Hematopoietic multipotent progenitor cell treated with erythropoietin and hydrocortisone succinate and interleukin-3 and kit ligand, for 6 days (in vitro differentiated cells): ENCODE measurements around the gene TRIM38.
A peak's percentile ranks its signal among the peaks of the same experiment; 100 is the strongest.
"Not testable (repeated sequence)": the region's sequence is repeated elsewhere in the genome, so short reads cannot be mapped to it uniquely, and the experiment has no call there.

Source experiments
- DNase-seq: peaks from one replicate; pipeline ENCODE4 v3.0.0-alpha.2; 2015

TRIM38 gene

DNA sequence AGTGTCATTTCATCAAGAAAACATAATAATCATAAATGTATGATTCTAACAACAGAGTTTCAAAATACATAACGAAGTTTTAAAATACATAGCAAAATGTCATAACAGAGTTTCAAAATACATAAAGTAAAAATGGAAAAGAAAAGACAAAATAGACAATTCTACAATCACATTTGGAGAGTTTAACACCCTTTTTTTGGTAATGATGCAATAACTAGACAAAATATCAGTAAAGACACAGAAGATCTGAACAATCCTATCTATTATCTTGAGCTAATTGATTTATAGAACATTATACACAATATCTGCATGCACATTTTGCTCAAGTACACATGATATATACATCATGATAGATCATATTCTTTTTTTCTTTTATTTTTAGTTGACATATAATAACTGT is 18.7 kb upstream of the TRIM38 start:
- no peak for DNase-seq

DNA sequence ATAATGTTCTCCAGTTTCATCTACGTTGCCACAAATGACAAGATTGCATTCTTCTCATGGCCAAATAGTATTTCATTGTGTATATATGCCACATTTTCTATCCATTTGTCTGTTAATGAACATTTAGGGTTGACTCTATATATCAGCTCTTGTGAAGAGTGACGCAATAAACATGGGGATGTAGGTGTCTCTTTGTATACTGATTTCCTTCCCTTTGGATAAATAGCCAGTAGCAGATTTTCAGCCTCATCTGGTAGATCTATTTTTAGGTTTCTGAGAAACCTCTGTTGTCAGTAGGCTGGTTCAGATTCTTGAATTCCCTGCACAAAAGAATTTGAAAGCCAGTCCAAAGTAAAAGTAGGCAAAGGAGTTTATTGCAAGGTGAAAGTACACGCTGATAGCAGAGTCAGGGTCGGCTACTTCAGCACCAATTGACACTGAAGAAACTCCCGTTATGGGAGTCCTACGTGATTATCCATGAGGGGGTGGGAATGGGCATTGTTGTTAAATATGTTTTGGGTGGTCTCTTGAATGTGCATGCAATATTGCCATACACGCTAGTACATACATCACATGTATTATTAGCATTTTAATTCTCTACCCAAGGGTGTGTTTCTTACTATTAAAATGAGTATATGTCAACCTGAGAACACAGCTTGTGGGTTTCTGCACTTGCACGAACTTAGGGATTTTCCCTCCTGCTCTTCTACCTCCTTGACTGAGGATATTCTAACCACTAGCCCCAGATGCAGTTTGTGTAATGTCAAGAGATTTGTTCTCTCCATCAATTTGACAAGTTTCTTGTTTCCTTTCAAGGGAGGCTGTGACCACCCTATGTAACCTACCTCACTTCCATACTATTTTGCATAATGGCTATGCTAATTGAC is 17.7 kb upstream of the TRIM38 start:
- DNase-seq, result no peak

DNA sequence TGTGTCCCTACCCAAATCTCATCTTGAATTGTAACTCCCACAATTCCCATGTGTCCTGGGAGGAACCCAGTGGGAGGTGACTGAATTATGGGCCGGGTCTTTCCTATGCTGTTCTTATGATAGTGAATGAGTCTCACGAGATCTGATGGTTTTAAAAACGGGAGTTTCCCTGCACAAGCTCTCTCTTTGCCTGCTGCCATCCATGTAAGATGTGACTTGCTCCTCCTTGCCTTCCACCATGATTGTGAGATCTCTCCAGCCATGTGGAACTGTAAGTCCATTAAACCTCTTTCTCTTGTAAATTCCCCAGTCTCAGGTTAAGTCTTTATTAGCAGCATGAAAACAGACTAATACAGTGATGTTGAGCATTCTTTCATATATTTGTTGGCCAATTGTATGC is 16.9 kb upstream of the TRIM38 start:
- not testable (repeated sequence) for DNase-seq

DNA sequence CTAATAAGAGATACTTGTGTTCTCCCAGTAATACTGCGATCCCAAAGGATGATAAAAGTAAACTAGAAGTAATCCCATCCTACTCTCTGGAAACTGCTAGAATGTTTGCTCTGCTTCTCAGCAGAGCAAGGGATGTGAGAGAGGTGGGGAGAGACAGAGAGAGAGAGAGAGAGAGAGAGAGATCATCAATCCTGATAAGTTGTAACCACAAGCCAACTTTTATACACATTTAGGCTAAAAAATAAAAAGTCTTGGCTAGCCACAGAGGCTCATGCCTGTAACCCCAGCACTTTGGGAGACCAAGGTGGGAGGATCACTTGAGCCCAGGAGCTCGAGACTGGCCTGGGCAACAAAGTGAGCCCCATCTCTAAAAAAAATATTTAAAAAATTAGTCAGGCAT is 16.0 kb upstream of the TRIM38 start:
- DNase-seq, result no peak

DNA sequence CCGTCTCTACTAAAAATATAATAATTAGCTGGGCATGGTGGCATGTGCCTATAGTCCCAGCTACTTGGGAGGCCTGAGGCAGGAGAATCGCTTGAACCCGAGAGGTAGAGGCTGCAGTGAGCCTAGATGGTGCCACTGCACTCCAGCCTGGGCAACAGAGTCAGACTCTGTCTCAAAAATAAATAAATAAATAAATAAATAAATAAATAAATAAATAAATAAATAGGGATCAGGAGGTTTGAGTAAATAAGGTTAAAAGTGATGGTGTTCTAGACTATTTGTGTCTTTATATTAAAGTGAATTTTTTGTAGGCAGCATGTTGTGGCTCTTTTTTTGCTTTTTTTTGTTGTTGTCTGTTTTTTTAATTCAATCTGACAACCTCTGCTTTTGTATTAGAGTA is 15.1 kb upstream of the TRIM38 start:
- not testable (repeated sequence) for DNase-seq

DNA sequence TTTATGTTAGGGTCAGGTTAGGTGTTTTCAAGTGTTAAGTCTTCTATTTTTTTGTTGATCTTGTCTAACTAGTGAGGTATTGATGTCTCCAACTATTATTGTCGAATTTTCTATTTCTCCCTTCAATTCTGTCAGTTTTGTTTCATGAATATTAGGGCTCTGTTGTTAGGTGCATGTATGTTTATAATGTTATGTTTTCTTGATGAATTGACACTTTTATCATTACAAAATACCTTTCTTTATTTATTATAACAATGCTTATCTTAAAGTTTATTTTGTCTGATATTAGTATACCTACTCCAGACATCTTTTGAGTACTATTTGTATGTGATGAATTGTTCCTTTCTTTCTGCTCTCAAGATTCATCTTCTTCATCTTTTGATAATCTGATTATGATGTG is 12.9 kb upstream of the TRIM38 start:
- no peak for DNase-seq

DNA sequence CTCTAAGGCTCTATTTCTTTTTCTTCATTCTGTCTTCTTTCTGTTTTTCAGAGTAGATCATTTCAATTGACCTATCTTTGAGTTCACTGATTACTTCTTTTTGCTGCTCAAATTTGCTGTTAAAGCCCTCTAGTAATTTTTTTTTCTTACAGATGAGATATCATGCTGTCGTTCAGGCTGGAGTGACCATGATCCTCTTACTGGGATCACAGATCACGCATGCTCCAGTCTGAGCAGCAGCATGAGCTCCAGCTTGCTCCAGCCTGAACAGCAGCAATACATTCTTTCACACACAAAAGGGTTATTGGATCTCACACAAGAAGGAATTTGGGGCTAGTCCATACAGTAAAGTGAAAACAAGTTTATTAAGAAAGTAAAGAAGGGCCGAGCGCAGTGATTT is 12.3 kb upstream of the TRIM38 start:
- no peak for DNase-seq

DNA sequence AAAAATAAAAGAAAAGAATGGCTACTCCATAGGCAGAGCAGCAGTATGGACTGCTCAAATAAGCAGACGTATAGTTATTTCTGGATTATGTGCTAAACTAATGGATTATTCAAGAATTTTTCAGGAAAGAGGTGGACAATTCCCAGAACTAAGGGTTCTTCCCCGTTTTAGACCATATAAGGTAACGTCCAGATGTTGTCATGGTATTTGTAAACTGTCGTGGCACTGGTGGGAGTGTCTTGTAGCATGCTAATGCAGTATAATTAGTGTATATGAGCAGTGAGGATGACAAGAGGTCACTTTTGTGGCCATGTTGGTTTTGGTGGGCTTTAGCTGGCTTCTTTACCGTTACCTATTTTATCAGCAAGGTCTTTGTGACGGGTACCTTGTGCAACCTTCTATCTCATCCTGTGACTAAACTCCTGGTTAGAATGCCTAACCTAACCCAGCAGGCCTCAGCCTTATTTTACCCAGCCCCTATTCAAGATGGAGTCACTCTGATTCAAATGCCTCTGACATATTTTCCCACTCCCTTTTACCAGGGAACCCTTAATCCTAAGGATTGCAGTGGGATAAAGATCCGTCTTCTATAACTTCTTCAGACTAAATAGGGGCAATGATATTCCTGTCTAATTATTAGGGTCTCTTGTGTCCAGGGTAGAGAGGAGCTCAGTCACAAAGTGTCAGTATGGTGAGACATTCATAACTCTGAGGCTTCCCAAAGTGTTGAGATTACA is 11.1 kb upstream of the TRIM38 start:
- no peak for DNase-seq

DNA sequence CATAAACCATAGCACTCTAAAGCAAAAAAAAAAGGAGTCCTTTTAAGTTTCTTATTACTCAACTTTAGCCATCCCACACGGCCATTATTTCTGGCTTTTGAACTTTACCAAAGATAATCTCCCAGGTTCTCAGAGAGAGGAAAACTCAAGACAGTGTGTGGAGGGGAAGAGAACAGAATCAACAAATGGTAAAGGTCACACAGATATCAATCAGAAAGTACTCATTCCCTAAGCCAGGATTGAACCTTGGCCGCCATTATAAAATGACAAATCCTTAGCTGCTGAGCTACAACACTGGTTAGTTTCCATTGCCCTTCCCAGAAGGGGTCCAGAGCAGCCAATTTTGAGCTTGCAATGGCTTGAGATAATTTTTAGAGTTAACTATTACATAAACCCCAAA is 10.1 kb upstream of the TRIM38 start:
- no peak for DNase-seq

DNA sequence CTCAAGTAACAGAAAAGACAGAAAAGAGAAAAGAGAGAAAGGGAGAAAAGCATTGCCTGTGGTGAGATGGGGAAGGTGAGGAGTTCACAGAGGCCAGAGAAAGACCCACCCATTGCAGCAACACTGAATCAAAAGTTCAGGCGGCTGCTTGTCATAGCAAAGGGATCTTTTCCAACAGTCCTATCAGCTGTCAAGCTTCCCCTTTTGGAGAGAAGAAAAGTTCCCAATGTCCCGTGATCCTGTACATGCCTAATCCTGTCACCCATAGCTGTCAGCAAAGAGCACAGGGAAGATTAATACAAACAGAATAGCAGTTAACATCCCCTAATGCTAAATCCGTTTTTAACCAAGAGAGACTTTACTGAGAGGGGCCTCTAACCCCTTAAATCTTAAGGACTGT is 8.9 kb upstream of the TRIM38 start:
- DNase-seq, result no peak

DNA sequence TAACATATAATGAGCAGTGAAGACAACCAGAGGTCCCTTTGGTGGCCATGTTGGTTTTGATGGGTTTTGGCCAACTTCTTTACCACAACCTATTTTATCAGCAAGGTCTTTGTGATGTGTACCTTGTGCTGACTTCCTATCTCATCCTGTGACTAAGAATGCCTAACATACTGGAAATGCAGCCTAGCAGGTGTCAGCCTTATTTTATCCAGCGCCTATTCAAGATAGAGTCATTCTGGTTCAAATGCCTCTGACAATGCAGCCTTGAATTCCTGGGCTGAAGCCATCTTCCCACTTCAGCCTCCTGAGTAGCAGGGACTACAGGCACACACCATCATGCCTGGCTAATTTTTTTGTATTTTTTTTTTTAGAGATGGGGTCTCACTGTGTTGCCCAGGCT is 7.8 kb upstream of the TRIM38 start:
- no peak for DNase-seq

DNA sequence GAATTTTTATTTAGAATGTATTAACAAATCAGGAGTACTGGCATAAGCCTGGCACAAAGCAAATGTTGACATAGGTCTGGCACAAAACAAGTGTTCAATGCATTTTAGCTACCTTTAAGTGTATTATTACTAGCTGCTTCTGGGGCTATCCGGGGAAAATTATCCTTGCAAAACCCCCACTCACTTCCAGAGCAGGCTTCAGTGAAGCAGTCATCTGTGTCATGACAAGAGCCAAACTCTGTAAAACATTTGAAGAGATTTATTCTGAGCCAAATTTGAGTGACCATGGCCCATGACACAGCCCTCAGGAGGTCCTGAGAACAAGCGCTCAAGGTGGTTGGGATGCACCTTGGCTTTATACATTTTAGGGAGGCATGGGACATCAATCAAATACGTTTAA is 6.4 kb upstream of the TRIM38 start:
- no peak for DNase-seq

DNA sequence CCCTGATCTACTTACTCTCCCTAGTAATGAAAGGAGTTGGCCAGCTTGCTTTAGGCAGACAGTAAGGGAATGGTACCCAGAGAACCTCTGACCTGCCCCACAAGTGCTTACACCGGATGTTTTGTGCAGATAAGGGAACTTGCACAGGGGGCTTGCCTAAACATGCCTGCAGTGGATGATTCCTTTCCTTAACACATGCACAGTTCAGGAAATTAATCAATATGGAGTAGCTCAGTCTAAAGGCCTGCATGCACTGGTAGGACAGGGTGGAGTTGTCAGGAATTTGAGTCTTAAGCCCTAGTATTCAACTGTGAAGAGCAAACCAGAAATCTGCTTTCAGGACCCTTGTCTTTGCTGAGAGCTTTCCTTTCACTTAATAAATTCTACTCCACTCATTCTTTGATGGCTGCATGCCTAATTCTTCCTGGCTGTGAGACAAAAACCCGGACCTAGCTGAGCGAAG is 3.9 kb upstream of the TRIM38 start:
- peak; percentile 88 for DNase-seq

DNA sequence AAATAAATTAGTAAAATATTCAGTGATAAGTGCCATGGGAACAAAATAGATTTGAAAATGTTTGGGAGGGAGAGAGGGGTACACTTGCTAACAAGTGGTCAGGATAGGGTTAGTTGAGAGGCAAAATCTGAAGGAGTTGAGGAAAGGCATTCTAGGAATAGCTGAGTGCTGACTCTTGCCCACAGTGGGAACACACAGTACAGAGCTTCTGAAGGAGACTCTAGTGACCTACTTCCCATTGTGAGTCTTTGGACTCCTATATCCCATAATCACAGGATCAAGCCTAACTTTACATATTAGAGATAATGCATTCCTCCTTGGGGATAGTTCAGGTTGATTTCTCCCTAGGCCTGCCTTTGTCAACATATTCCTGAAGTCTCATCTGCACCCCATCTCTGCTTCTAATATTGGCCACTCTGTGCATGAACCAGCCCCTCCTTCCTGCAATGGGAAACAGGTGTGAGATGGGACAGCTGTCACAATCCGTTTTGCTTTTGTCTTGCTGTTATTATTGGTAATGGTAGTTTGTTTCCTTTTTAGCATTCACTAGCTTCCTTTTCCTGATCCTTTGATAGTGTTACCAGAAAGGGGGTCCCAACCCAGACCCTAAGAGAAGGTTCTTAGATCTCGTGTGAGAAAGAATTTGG is 2.6 kb upstream of the TRIM38 start:
- DNase-seq, result no peak

DNA sequence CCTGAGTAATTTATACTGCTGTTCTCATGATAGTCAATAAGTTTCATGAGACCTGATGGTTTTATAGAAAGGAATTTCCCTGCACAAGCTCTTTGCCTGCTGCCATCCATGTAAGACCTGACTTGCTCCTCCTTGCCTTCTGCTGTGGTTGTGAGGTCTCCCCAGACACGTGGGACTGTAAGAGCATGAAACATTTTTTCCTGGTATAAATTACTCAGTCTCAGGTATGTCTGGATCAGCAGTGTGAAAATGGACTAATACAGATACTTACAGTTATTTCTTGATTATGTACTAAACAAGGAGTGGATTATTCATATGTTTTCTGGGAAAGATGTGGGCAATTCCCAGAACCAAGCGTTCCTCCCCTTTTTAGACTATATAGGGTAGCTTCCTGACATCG is 1.9 kb upstream of the TRIM38 start:
- DNase-seq, result no peak

DNA sequence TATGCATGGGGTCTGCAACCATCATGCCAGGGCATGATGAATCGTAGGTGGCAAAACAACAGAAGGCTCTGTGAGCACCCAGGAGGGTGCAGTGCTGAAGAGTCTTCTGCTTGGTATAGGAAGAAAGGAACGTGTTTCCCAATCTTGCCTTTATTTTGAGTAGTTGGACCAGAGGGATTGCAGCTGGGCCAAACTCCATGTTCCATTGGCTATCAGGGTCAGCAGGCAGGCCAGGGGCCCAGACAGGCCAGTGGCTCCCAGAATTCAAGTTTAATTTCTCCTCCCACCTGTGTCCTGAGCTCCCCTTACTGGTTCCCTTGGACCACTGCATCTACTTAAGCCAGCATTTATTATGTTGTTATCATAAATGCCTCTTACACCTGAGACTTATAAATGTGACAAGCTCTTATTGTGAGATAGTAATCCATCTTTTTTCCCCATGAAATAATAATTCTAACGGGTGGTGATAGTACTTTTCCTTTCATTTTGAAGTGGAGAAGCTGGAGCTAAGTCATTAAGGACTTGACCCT is 918 bp upstream of the TRIM38 start:
- DNase-seq, result no peak

DNA sequence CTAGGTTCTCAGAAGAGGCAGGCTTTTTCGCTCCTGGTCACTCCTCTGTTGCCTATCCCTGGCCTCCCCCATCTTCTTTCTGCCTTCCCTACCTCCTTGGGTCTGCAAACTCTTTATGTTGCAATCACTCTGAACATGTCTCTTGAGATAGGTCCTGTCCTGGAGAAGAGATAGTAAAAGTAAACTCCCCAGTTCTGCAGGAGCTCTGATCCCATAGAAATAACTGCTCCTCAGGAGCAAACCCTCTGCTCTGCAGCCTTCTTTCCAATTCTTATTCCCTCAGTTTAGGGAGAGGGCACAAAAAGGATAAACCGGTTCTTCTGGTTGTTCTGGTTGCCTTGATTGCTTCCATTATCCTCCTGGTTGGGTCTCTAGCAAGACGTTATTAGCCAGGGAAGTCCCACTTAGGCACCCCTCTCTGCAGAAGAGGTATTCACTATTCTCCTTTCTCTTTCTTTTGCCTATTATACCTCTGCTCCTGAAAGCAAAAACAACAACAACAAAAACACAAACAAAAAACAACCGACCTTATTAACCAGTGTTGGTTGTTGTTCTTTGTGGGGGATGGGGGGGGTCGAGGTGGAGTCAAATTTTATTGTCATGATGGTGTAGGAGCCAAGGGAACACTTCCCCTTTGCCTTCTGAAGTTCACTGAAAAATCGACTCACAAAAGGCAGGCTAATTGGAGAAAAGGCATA is 973 bp downstream of the TRIM38 start:
- peak; percentile 47 for DNase-seq

DNA sequence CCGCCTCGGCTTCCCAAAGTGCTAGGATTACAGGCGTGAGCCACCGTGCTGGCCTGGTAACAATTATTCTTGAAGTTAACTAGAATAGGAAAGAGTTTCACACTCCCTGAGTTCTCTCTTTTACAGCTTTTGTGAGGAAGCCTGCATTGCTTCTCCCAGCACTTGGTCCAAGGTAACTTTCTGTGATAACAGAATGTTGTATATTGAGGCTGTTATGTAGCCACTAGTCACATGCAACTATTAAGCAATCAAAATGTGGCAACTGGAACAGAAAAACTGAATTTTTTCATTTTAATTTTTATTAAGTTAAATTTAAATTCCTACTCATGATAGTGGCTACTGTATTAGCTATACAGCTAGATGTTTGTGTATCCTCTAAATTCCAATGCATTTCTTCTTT is 2.5 kb downstream of the TRIM38 start:
- DNase-seq, result peak; percentile 19

DNA sequence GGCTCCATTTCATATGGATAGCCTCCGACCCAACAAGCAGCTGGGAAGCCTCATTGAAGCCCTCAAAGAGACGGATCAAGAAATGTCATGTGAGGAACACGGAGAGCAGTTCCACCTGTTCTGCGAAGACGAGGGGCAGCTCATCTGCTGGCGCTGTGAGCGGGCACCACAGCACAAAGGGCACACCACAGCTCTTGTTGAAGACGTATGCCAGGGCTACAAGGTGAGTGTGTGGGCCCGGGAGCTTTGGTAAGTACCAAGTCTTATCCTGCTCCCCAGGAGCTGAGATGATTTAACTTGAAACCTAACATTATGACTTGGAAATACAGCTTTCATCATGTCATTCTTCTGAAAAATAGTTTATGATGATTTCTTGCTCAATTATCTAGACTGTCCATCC is 4.1 kb downstream of the TRIM38 start:
- no peak for DNase-seq

DNA sequence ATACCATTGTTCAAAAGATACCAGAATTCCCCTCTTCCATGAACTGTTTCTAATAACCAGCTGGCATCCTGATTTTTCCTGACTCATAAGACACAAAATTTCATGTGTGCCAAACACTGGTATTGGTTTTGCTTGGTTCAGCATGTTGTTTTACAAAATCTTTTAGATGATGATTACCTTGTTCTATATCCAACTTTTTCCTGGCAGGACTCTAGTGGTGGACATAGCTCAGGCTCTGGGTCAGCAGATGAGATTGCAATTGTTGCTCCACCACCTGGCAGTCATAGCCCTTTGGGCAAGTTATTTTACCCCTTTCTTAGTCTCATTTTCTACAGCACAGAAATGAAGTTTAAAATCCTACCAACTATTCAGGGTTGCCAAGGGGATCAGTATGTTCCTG is 6.2 kb downstream of the TRIM38 start:
- no peak for DNase-seq

DNA sequence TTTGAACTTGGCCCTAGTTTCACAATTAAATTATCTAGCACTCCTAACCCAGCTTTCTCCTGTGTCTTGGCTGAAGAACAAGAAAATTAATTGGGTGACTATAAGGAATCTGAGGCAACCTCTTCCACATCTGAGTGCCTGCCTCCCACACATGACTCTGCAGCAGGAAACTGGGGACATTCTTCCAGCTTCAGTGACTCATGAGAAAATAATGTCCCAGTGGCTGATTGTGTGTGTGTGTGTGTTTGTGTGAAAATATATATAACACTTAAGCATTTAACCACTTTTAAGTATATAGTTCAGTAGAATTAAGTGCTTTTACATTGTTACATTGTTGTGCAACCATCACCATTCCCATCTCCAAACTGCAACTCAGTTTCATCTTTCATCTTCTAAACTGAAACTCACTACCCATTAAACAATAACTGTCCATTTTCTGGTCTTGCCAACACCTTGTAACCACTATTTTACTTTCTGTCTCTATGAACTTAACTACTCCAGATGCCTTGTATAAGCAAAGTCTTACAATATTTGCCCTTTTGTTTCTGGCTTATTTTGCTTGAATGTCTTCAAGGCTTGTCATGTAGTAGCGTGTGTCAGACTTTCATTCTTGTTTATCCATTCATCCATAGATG is 8.7 kb downstream of the TRIM38 start:
- no peak for DNase-seq

DNA sequence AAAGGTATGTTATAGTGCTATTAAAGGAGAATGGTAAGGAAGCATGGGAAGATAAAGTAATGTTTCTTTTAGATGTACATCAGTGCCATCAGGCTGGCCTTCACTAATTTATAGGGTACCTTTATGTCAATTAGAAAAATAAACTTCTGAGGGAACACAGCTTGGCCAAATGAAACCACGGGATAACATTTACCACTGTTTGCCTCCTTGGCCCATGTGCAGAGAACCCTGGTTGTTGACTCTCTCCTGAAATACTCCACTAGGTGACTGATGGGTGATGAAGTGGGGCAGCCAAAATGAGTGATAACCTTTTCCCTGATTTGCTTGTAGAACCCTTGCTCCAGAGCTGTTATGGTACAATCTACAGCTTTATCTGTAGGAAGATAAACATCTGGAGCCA is 9.5 kb downstream of the TRIM38 start:
- DNase-seq, result no peak
